Activated T-helper 1 cell treated with anti-CD3 and anti-CD28 coated beads, Interleukin-12 subunit alpha, Interleukin-12 subunit beta, Interleukin-2, Interleukin-4 antibody, amounts not matched to agents 30 ng/mL and 10 ng/mL and 1 ng/mL, durations not matched to agents 14 hours and 24 hours and 36 hours (primary cell): ENCODE results near the gene STAC3. TPM values are rescaled to one million over a fixed set of nuclear protein-coding genes. Genes with fewer than 3 reads are reported as not detected.
"Not testable (repeated sequence)": the region's sequence is repeated elsewhere in the genome, so short reads cannot be mapped to it uniquely, and the experiment has no call there.

Experiments used
- DNase-seq: peaks from one replicate; pipeline ENCODE4 v3.0.0; 2021; ENCODE audit warnings: low spot score
- H3K27ac Mint-ChIP-seq: one replicate; pipeline ENCODE4 v1.8.0; 2021; ENCODE audit warnings: mild to moderate bottlenecking, mixed read lengths
- H3K27me3 Mint-ChIP-seq: one replicate; pipeline ENCODE4 v1.8.0; 2022; ENCODE audit warnings: mild to moderate bottlenecking, moderate library complexity, mixed read lengths; ENCODE audit not compliant: insufficient read depth
- H3K36me3 Mint-ChIP-seq: one replicate; pipeline ENCODE4 v1.8.0; 2021; ENCODE audit warnings: low read depth, mixed read lengths
- H3K4me1 Mint-ChIP-seq: one replicate; pipeline ENCODE4 v1.8.0; 2021; ENCODE audit warnings: low read depth, mixed read lengths
- H3K4me3 Mint-ChIP-seq: one replicate; pipeline ENCODE4 v1.8.0; 2021; ENCODE audit warnings: mild to moderate bottlenecking, moderate library complexity, mixed read lengths
- H3K9me3 Mint-ChIP-seq: one replicate; pipeline ENCODE4 v1.8.0; 2021; ENCODE audit warnings: mixed read lengths
- intact Hi-C: fragments of 100-400 bp; cut with micrococcal nuclease; formaldehyde crosslinking; loops from one replicate; pipeline ENCODE4 v1.15.1; 2024
- total RNA-seq: library from RNA; stranded (reverse); gene quantifications from 2 replicates; pipeline ENCODE4 v1.2.3, GENCODE V29; 2022

The STAC3 gene
- total RNA-seq = 3.1 and 4.2 TPM in 2 replicates

DNA sequence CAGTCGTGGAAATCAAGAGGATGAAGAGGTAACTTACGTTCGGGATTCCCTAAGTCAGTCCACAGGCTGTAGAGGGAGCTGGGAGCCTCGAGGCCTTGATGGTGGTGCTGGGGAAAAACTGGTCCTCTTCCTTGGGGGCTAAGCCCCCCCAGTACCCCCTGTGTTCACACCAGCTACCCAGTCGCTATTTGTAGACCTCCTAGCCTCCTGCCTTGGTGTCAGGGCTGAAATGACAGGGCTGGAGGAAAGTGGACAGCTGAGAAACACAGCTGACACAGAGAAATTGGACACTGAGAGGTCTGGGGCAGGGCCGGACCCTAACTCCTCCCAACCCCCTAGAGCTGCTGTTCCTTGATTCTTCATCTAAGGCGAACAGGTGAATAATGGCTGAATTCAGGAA lies at the start of gene STAC3:
Gene STAC3, minus strand, starts transcription at position 232 of the 400 bp plus-strand sequence. CDS start 1,551 bp downstream, outside the sequence.
- Mint-ChIP-seq H3K4me3 (no peak within 1 kb of the TSS), H3K27ac (no peak within 1 kb of the TSS), H3K9me3 (no peaks in the 10 kb centered on the region), H3K4me1 (peaks cover 8% of the 10 kb centered on the region), H3K36me3 (peaks cover 6% of the 10 kb centered on the region), H3K27me3 (no peaks in the 10 kb centered on the region)
- DNase-seq = no peak
- intact Hi-C loops = no loop called here

DNA sequence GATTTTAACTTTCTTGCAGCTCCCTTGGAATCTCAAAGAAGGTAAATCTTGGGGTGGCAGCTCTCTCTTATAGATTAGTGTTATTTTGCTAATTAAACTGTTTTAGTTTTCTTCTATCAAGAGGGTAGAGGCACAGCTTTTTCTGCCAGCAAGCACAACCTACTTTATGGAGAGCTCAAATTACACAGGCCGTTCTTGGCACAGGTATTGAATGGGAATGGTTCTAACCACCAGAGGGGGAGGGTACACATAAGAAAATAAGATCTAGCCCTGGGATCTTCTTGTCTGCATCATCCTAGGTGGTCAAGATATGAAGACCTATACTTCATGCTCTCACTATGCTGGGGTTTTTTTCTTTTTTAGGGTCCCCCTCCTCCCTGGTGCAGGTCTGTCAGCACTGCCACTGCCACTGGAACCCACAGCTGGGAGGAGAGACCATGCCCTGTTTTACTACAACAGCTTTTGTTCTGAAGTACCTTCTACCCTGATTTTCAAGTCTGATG lies 48.6 kb upstream of the STAC3 start:
- Mint-ChIP-seq H3K4me1 (no peaks in the 10 kb centered on the region), H3K36me3 (peaks cover 49% of the 10 kb centered on the region), H3K27me3 (no peaks in the 10 kb centered on the region), H3K27ac (no peak overlapping the region), H3K9me3 (no peaks in the 10 kb centered on the region), H3K4me3 (no peak overlapping the region)
- intact Hi-C loops = no loop called here
- DNase-seq = no peak

DNA sequence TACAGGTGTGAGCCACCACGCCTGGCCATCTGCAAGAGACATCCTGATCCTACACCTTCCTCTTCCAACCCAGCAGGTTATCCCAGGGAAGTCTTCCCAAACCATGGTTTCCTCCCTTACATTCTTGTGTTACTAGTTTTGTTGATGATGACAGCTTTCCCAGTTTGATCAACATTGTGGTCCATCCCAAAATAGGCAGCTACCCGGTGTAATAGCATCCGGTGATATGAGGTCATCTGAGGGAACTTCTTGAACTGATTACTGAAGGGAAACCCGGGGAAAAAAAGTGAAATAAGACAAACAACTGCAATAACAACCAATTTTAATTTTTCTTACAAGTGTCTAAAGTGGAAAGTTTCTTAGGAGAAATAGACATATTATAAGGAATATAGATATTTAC lies 45.3 kb upstream of the STAC3 start:
- Mint-ChIP-seq H3K36me3 (peaks cover 45% of the 10 kb centered on the region), H3K9me3 (no peaks in the 10 kb centered on the region), H3K27ac (no peak overlapping the region), H3K4me1 (no peaks in the 10 kb centered on the region), H3K27me3 (no peaks in the 10 kb centered on the region), H3K4me3 (no peak overlapping the region)
- intact Hi-C loops = no loop called here
- no peak for DNase-seq

DNA sequence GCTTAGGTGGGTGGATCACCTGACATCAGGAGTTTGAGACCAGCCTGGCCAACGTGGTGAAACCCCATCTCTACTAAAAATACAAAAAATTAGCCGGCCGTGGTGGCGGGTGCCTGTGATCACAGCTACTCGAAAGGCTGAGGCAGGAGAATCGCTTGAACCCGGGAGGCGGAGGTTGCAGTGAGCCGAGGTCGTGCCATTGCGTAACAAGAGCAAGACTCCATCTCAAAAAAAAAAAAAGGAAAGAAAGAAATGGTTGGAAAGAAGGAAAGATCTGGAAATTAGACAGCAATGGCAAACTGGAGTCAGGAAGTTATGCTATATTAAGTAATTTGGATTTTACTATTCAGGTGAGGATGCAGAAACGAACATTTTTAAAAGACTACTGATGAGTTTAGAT lies 31.1 kb upstream of the STAC3 start:
- H3K27ac Mint-ChIP-seq, H3K9me3 Mint-ChIP-seq, H3K4me3 Mint-ChIP-seq, DNase-seq, intact Hi-C loops, H3K27me3 Mint-ChIP-seq: not testable (repeated sequence)
- H3K4me1 Mint-ChIP-seq = peaks cover 15% of the 10 kb centered on the region
- peaks cover 34% of the 10 kb centered on the region for H3K36me3 Mint-ChIP-seq

DNA sequence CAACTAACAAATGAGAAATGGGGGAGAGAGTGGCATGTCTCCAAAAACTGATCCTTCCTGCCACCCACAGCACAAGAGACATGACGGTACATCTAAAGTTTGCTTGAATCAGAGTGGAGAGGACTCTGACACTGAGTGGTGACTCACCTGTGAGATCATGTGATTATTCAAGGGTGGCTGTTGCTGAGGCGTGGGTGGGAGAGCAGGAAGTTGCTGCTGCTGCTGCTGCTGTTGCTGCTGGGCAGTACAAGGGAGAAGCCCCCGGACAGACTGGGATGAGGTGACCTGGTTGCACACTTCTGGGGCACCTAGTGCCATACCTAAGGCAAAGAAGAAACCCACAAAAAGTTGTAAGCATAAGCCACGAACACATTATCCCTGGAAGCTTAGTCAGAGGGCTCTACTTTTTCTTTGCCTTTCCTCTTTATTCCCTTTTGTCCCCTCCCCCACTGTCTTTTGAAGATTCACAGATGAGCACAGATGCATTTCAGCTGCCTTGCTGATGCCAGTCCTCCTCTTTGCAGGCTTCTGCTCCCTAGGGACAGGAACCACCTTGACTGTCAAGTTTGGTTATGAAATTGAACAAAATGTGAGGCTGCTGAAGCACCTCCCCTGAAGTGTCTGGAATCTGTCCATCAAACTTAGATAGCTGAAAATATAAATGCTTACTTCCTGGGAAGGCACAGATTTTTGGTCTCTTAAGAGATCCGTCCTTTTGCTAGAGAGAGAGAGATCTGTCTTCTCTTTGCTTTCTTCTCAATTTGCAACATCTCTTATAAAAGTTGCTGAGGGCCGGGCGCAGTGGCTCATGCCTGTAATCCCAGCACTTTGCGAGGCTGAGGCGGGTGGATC lies 29.4 kb upstream of the STAC3 start:
- no peaks in the 10 kb centered on the region for H3K27me3 Mint-ChIP-seq
- DNase-seq = peak; percentile 69
- H3K36me3 Mint-ChIP-seq = peaks cover 35% of the 10 kb centered on the region
- intact Hi-C loops = loop anchor here (1.0 kb wide), 3 partner anchors 17 to 179 kb away; partner anchors contain the start of genes GLI1 and R3HDM2
- H3K4me1 Mint-ChIP-seq = peaks cover 15% of the 10 kb centered on the region
- H3K4me3 Mint-ChIP-seq = peak overlapping the region; percentile 50
- H3K9me3 Mint-ChIP-seq = no peaks in the 10 kb centered on the region
- peak overlapping the region; percentile 92 for H3K27ac Mint-ChIP-seq

DNA sequence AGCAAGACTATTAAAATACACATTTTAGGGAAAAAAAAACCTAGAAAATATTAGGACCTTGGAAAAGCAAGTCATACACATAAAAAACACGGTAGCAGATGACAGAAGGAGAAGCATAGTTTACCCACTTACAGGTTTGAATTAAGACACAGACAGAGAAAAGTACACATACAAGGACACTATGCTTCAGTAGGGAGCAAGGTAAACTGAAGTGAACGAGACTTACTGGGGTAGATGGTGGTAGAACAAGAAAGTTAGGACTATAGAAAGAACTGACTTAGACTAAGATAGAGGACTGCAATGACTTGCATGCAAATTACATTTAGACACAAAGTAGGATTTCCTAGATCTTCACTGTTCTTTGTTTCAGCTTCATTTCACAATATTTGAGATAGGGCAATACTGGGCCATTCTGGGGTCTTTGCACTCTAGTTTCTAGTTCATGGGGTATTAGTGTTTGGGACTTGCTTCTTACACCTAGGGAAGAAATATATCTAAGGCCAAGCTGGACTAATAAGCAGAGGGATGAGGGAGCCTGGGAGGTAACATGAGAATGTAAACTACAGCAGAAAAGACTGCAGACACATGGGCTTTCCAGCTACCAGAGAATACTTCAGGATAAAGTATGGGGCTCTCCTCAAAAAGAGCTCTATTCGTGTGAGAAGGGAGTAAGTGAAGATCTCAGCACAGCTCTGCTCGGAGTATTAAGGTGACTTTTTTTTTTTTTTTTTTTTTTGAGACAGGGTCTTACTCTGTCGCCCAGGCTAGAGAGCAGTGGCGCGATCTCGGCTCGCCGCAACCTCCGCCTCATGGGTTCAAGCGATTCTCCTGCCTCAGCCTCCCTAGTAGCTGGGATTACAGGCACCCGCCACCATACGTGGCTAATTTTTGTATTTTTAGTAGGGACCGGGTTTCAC lies 27.7 kb upstream of the STAC3 start:
- Mint-ChIP-seq H3K27me3 (no peaks in the 10 kb centered on the region), H3K9me3 (no peaks in the 10 kb centered on the region), H3K27ac (peak overlapping the region; percentile 62), H3K36me3 (peaks cover 40% of the 10 kb centered on the region), H3K4me1 (peaks cover 15% of the 10 kb centered on the region), H3K4me3 (no peak overlapping the region)
- intact Hi-C loops = no loop called here
- no peak for DNase-seq

DNA sequence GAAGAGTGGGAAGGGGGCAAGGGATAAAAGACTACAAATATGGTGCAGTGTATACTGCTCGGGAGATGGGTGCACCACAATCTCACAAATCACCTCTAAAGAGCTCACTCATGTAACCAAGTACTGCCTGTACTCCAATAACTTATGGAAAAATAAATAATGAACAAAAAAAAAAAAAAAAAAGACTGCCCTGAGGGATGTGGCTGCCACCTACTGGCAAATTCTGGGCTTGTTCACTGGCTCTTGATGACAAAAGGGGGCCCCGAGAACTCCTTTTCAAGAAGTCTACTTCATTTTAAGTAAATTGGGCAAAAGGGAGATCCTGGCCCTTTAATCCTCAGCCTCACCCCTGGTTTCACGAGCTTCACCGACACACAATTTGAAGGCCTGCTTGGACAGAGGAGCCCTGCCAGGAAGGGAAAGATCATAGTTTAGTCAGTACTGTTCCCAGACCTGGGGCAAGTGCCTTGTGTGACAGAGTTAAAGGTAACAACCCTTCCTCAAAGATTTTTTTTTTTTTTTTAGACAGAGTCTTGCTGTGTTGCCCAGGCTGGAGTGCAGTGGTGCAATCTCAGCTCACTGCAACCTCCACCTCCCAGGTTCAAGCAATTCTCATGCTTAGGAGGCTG lies 26.1 kb upstream of the STAC3 start:
- peaks cover 42% of the 10 kb centered on the region for H3K36me3 Mint-ChIP-seq
- intact Hi-C loops = no loop called here
- no peak overlapping the region for H3K27ac Mint-ChIP-seq

DNA sequence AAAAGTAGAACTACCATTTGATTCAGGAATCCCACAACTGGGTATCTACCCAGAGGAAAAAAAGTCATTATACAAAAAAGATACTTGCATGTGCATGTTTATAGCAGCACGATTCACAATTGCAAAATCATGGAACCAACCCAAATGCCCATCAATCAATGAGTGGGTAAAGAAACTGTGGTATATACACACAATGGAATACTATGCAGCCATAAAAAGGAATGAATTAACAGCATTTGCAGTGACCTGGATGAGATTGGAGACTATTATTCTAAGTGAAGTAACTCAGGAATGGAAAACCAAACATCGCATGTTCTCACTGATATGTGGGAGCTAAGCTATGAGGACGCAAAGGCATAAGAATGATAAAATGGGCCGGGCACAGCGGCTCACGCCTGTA lies 25.2 kb upstream of the STAC3 start:
- peaks cover 15% of the 10 kb centered on the region for H3K4me1 Mint-ChIP-seq
- intact Hi-C loops, H3K9me3 Mint-ChIP-seq, H3K4me3 Mint-ChIP-seq, H3K27ac Mint-ChIP-seq, DNase-seq, H3K27me3 Mint-ChIP-seq: not testable (repeated sequence)
- H3K36me3 Mint-ChIP-seq = peaks cover 42% of the 10 kb centered on the region

More for the DNA sequence above, 26.1 kb upstream of the STAC3 start:
- Mint-ChIP-seq H3K9me3 (no peaks in the 10 kb centered on the region), H3K4me1 (peaks cover 15% of the 10 kb centered on the region), H3K27me3 (no peaks in the 10 kb centered on the region), H3K4me3 (no peak overlapping the region)
- DNase-seq = no peak

DNA sequence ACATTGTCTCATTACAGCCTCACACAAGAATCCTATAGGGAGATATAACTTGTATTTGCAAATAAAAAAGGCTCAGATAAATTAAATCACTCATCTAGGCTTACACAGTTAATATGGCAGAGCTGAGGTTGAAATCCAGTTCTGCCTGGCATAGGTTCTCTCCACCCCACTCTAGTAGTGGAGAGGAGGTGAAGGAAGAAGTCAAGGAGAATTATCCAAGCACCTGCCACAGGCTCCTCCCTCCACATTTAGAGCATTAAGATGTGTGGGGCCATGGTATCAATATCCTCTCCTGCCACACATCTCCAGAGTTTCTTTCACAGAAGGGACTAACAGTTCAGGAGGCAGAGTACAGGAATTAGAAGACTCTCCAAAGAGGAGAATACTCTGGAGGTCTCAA lies 22.5 kb upstream of the STAC3 start:
- Mint-ChIP-seq H3K9me3 (no peaks in the 10 kb centered on the region), H3K36me3 (peaks cover 44% of the 10 kb centered on the region)
- intact Hi-C loops = no loop called here

DNA sequence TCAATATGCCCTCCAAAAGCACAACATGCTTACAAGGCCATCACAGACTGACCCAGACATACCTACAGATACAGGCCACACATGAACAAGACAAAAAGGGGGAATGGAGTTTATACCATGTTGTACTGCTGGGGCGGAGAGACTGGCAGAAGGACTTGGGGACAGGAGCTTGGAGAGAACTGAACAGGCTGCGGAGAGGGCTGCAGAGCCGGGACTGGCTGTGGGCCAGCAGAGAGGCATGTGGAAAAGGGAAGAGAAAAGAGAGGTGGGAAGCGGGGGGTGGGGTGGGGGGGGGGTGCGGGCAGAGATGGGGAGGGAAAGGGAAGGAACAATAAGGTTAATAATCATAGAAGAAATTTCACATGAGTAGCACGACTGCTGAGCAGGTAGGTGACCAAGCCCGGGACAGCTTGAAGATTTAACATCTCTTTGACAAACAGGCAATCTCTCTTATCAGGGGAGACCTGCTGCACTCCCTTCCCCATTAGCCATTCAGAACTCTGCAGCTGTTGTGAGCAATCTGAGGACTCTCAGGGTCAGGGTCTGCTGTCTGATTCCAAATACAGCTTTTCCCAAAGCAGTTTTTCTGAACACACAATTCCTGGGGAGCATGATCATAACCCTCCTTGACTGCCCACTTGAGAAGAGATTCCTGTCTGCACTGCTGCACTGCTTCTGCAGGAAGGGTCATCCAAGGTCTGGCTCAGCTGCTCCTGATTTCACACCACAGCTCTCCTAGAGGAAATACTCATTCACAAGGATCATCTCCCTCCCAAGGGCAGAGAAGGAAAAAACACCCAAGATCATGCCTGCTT lies 21.6 kb upstream of the STAC3 start:
- H3K9me3 Mint-ChIP-seq = no peaks in the 10 kb centered on the region
- peaks cover 8% of the 10 kb centered on the region for H3K4me1 Mint-ChIP-seq
- no peak overlapping the region for H3K4me3 Mint-ChIP-seq
- no peak for DNase-seq
- intact Hi-C loops = no loop called here
- peaks cover 43% of the 10 kb centered on the region for H3K36me3 Mint-ChIP-seq
- no peak overlapping the region for H3K27ac Mint-ChIP-seq
- no peaks in the 10 kb centered on the region for H3K27me3 Mint-ChIP-seq

More for the DNA sequence above, 22.5 kb upstream of the STAC3 start:
- Mint-ChIP-seq H3K4me1 (peaks cover under 1% of the 10 kb centered on the region), H3K27ac (no peak overlapping the region), H3K27me3 (no peaks in the 10 kb centered on the region), H3K4me3 (no peak overlapping the region)
- DNase-seq = no peak

DNA sequence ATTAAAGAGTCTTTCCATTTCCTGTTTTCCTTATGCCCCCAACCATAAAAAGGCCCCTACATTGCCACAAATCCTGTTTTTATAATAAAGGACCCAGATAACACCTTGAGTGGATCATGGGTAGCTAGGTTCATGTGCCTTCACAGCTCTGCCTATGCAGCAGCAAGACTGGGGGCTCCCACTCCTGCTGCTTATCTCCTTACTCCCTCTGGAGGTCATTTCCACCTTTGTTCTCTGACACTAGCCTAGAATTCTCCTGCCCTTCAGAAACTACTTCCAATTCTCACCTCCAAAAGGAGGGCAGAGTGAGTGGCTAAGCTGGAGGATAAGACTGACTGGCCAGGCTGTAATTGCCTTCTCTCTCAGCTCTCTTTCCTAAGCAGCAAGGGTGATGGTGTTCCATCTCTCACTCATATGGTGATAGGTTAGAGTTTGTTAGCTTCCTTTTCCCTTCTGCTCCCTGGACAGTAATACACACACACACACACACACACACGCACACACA lies 20.0 kb upstream of the STAC3 start:
- H3K36me3 Mint-ChIP-seq = peaks cover 43% of the 10 kb centered on the region

DNA sequence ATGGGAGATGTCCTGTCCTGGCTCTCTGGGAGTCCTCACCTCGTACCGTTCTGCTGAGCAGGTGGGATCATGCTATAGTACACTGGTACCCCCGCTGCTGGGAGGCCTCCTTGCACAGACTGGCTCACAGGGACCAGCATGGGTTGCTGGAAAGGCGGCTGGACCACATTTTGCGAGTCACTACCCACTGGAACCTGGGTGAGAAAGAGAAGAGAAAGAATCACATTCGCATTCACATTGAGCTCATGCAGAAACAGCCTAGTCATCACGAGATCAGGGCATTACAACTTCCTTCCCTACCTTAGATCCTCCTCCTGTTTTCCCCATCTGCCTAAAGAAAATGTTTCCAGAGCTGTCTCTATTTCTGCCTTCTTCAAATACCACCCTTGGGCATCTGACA lies 17.3 kb upstream of the STAC3 start:
- H3K4me1 Mint-ChIP-seq = peaks cover 12% of the 10 kb centered on the region
- no peak for DNase-seq
- no peaks in the 10 kb centered on the region for H3K9me3 Mint-ChIP-seq
- no peak overlapping the region for H3K4me3 Mint-ChIP-seq
- peak overlapping the region; percentile 74 for H3K27ac Mint-ChIP-seq
- intact Hi-C loops = no loop called here
- H3K36me3 Mint-ChIP-seq = peaks cover 32% of the 10 kb centered on the region
- no peaks in the 10 kb centered on the region for H3K27me3 Mint-ChIP-seq

More for the DNA sequence above, 20.0 kb upstream of the STAC3 start:
- H3K27me3 Mint-ChIP-seq = no peaks in the 10 kb centered on the region
- H3K9me3 Mint-ChIP-seq = no peaks in the 10 kb centered on the region
- intact Hi-C loops = no loop called here
- H3K4me1 Mint-ChIP-seq = peaks cover 8% of the 10 kb centered on the region
- no peak overlapping the region for H3K4me3 Mint-ChIP-seq
- no peak overlapping the region for H3K27ac Mint-ChIP-seq
- no peak for DNase-seq
